ENCODE measurements around the gene SENP8. TPM values are rescaled to one million over a fixed set of nuclear protein-coding genes. Genes with fewer than 3 reads are reported as not detected.

Gene SENP8
- total and polyA plus RNA-seq, 2 of the 13 experiments (the other 11 are each of a cell fraction or from before 2014, with no cell fraction given) = 2.7 to 3.0 TPM

- TF ChIP-seq JUN (CRISPR knock-in tag; IDR thresholded peaks at IDR 0.05) (no peak), ATF3 (CRISPR knock-in tag; IDR thresholded peaks at IDR 0.05) (no peak), TFAP4 (IDR thresholded peaks at IDR 0.05; ENCODE audit: borderline replicate concordance, low read depth) (peak; percentile 8; the same call in 1 of the 2 replicates), MTA1 (CRISPR knock-in tag; IDR thresholded peaks at IDR 0.05; ENCODE audit: borderline replicate concordance) (peak; percentile 25; the same call in 1 of the 2 replicates), ZNF746 (CRISPR knock-in tag; IDR thresholded peaks at IDR 0.05) (0 out of 2 replicates have a peak, but pooled peaks have one; percentile 7), ZNF780A (CRISPR knock-in tag; IDR thresholded peaks at IDR 0.05) (no peak), ZBTB40 (IDR thresholded peaks at IDR 0.05) (no peak), ZBTB40 (CRISPR knock-in tag; IDR thresholded peaks at IDR 0.05) (no peak), ZNF18 (CRISPR knock-in tag; IDR thresholded peaks at IDR 0.05; ENCODE audit: insufficient replicate concordance) (no peak), NRL (CRISPR knock-in tag; IDR thresholded peaks at IDR 0.05; ENCODE audit: borderline replicate concordance) (no peak; the same call in 1 of the 2 replicates), ZNF501 (CRISPR knock-in tag; IDR thresholded peaks at IDR 0.05) (peak; percentile 9; the same call in 1 of the 2 replicates), FOXM1 (CRISPR knock-in tag; IDR thresholded peaks at IDR 0.05) (no peak), ZNF124 (CRISPR knock-in tag; IDR thresholded peaks at IDR 0.05) (0 out of 2 replicates have a peak, but pooled peaks have one; percentile 24), ZNF619 (CRISPR knock-in tag; IDR thresholded peaks at IDR 0.05) (0 out of 2 replicates have a peak, but pooled peaks have one; percentile 13), ZNF382 (CRISPR knock-in tag; IDR thresholded peaks at IDR 0.05; ENCODE audit: borderline replicate concordance) (no peak), BCL6 (CRISPR knock-in tag; IDR thresholded peaks at IDR 0.05) (no peak), CBX1 (IDR thresholded peaks at IDR 0.05; ENCODE audit: low read depth) (no peak)
Measured at GRCh38 chr15:72118017-72118978, at the start of gene SENP8, which contains the start of gene MYO9A (continued).

Measured in HepG2 (cell line).